ENCODE measurements around the gene SELENOW. TPM values are rescaled to one million over a fixed set of nuclear protein-coding genes. Genes with fewer than 3 reads are reported as not detected.

Gene SELENOW
- total and polyA plus RNA-seq, 2 of the 4 experiments (the other 2 are of a cell fraction): 61.3 to 217 TPM

DNA sequence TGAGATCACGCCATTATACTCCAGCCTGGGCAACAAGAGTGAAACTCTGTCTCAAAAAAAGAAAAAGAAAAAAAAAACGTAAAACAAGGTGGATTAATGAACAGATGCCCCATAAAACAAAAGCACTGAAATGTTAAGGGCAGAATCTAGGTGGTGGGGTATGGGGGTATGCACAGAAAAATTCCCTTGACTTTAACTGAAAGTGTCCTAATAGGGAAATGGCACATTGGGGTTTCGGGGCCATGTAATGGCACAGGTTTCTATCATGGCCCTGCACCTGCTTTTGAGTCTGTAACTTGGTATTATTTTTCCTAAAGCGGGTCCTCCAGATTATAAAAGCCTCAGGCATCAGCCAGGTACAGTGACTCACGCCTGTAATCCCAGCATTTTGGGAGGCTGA is 16.9 kb upstream of the SELENOW start:
- no peak overlapping the region for H3K4me3 ChIP-seq (ENCODE audit: insufficient read depth, low read depth, low read length)
- no peaks in the 10 kb centered on the region for H4K20me1 ChIP-seq (ENCODE audit: insufficient read depth, low read length)
- H3K9me1 ChIP-seq (ENCODE audit: insufficient read depth, low read length): no peaks in the 10 kb centered on the region
- no peak for ATAC-seq (ENCODE audit: low read depth)
- no peak overlapping the region for H4K91ac ChIP-seq (ENCODE audit: insufficient read depth, low read depth, low read length)
- no peak overlapping the region for H3K14ac ChIP-seq (replicated peaks; ENCODE audit: low read depth, low read length)
- no peak for DNase-seq
- no peak overlapping the region for H4K8ac ChIP-seq (ENCODE audit: low read depth in 2 of 2, low read length in 2 of 2)
- no peak overlapping the region for H2BK20ac ChIP-seq (ENCODE audit: low read depth, low read length)
- TF ChIP-seq MAZ (IDR thresholded peaks at IDR 0.05; ENCODE audit: borderline replicate concordance, low read depth, low read length): no peak
- TF ChIP-seq, protein P1, sequence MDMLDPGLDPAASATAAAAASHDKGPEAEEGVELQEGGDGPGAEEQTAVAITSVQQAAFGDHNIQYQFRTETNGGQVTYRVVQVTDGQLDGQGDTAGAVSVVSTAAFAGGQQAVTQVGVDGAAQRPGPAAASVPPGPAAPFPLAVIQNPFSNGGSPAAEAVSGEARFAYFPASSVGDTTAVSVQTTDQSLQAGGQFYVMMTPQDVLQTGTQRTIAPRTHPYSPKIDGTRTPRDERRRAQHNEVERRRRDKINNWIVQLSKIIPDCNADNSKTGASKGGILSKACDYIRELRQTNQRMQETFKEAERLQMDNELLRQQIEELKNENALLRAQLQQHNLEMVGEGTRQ (IDR thresholded peaks at IDR 0.05; ENCODE audit: low read depth, low read length): no peak
- no peak for TF ChIP-seq RAD21 (IDR thresholded peaks at IDR 0.05; ENCODE audit: low read length)
- TF ChIP-seq POLR2A (IDR thresholded peaks at IDR 0.05; ENCODE audit: low read depth, low read length): no peak
- no peak for TF ChIP-seq CEBPB (IDR thresholded peaks at IDR 0.05; ENCODE audit: low read depth, low read length)
- TF ChIP-seq BHLHE40 (IDR thresholded peaks at IDR 0.05; ENCODE audit: low read depth, low read length): no peak
- TF ChIP-seq NFE2L2 (IDR thresholded peaks at IDR 0.05; ENCODE audit: low read depth, low read length): no peak
- no peak for TF ChIP-seq CHD1 (IDR thresholded peaks at IDR 0.05; ENCODE audit: low read depth, low read length)
- TF ChIP-seq RFX5 (IDR thresholded peaks at IDR 0.05; ENCODE audit: low read depth, low read length): no peak
- TF ChIP-seq, protein P2, sequence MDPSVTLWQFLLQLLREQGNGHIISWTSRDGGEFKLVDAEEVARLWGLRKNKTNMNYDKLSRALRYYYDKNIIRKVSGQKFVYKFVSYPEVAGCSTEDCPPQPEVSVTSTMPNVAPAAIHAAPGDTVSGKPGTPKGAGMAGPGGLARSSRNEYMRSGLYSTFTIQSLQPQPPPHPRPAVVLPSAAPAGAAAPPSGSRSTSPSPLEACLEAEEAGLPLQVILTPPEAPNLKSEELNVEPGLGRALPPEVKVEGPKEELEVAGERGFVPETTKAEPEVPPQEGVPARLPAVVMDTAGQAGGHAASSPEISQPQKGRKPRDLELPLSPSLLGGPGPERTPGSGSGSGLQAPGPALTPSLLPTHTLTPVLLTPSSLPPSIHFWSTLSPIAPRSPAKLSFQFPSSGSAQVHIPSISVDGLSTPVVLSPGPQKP (IDR thresholded peaks at IDR 0.05; ENCODE audit: borderline replicate concordance, low read depth, low read length): no peak
- no peak for TF ChIP-seq RCOR1 (IDR thresholded peaks at IDR 0.05; ENCODE audit: insufficient replicate concordance, low read length)
- H2AK9ac ChIP-seq (replicated peaks; ENCODE audit: low read depth, low read length, poor library complexity): no peak overlapping the region
- no peak overlapping the region for H3K18ac ChIP-seq (ENCODE audit: low read depth, low read length)
- no peaks in the 10 kb centered on the region for H3K27me3 ChIP-seq (ENCODE audit: control insufficient read depth, insufficient read depth, low read length)
- H3K4me2 ChIP-seq (ENCODE audit: low read depth, low read length): no peak overlapping the region
- H3K36me3 ChIP-seq (ENCODE audit: control insufficient read depth, insufficient read depth, low read length): peaks cover 29% of the 10 kb centered on the region
- no peak overlapping the region for H3K56ac ChIP-seq (ENCODE audit: extremely low read depth, insufficient read depth, low read length)
- WGBS, 2 experiments (ENCODE audit: extremely low coverage in 2 of 2, insufficient read length in 1 of 2): no CpG with 5 or more reads among the region's 5 CpGs
- no peak overlapping the region for H2BK5ac ChIP-seq (ENCODE audit: low read depth, low read length, poor library complexity, severe bottlenecking)
- H4K5ac ChIP-seq (ENCODE audit: low read depth, low read length): no peak overlapping the region
- no peak overlapping the region for H2BK15ac ChIP-seq (ENCODE audit: low read depth, low read length)
- no peak overlapping the region for H3K4ac ChIP-seq (ENCODE audit: low read depth, low read length)
- no TSS peak for BruUV-seq (replicated peaks)
- H2AK5ac ChIP-seq (ENCODE audit: low read depth, low read length): no peak overlapping the region
- H2AFZ ChIP-seq (replicated peaks; ENCODE audit: low read length, poor library complexity): no peak overlapping the region
- no peak overlapping the region for H3K27ac ChIP-seq (ENCODE audit: insufficient read depth, low read length)
- no peaks in the 10 kb centered on the region for H3K9me3 ChIP-seq (ENCODE audit: control insufficient read depth, insufficient read depth, low read length)
- in situ Hi-C loops (cut with MboI; ENCODE audit: low sequenced_read_pairs) (no loop called here), dilution Hi-C loops (cut with HindIII; ENCODE audit: low sequenced_read_pairs, unreplicated experiment) (no loop called here), intact Hi-C loops (cut with micrococcal nuclease) (no loop called here)
- no peak overlapping the region for H3K23ac ChIP-seq (ENCODE audit: low read depth, low read length)
- no peak overlapping the region for H3K9ac ChIP-seq (ENCODE audit: low read depth, low read length)
- POLR2A ChIA-PET (ENCODE audit: unreplicated experiment): no interaction called here
- H2BK120ac ChIP-seq (ENCODE audit: low read depth, low read length): no peak overlapping the region
- no peaks in the 10 kb centered on the region for H3K4me1 ChIP-seq (ENCODE audit: control insufficient read depth, insufficient read depth, low read length)
- CTCF ChIA-PET: no interaction called here
- no peaks in the 10 kb centered on the region; a peak in 1 of 4 replicates for H3K79me1 ChIP-seq (ENCODE audit: low read depth in 1 of 2, low read length in 2 of 2)

Measured in IMR-90 (cell line).